CD1c-positive myeloid dendritic cell (primary cell): ENCODE measurements around the gene ESRP2.

Experiments used
- DNase-seq: peaks from one replicate; pipeline ENCODE4 v3.0.0-alpha.2; 2016; ENCODE audit errors: extremely low spot score

The ESRP2 gene

DNA sequence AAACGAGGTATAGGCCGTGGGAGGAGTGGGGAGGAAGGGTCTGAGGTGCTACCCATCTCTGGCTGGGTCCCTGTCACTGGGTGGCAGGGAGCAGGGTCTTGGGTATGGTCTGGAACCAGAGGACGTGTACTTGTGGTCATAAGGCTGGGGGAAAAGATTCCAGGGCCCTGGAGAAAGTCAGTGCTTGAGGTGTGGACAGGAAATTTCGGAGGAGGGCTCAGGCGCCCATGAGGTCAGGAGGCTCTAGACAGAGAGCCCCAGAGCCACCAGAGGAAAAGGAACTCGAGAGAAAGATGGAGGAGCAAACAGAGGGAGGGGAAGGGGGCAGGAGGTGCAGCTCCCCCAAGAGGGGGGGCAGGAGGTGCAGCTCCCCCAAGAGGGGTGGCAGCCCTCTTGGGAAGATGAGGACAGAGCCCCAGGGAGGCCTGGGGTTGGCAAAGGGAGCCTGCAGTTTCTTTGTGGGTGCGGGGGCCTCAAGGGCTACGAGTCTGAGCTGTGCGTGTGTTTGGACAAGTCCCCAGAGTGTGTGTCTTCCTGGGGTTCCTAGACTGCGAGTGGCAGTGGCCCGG lies 27.7 kb upstream of the ESRP2 start:
- DNase-seq = no peak

DNA sequence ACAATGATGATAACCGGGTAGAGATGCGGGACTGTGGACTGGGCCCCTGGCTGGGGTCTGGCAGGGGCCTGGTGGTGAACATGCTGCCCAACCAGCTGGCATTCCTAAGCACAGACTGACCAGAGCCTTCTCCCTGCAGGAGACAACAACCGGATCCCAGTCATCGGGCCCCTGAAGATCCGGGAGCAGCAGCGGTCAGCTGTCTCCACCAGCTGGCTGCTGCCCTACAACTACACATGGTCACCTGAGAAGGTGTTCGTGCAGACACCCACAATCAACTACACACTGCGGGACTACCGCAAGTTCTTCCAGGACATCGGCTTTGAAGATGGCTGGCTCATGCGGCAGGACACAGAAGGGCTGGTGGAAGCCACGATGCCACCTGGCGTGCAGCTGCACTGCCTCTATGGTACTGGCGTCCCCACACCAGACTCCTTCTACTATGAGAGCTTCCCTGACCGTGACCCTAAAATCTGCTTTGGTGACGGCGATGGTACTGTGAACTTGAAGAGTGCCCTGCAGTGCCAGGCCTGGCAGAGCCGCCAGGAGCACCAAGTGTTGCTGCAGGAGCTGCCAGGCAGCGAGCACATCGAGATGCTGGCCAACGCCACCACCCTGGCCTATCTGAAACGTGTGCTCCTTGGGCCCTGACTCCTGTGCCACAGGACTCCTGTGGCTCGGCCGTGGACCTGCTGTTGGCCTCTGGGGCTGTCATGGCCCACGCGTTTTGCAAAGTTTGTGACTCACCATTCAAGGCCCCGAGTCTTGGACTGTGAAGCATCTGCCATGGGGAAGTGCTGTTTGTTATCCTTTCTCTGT lies 23.3 kb upstream of the ESRP2 start:
- peak; percentile 57 for DNase-seq

DNA sequence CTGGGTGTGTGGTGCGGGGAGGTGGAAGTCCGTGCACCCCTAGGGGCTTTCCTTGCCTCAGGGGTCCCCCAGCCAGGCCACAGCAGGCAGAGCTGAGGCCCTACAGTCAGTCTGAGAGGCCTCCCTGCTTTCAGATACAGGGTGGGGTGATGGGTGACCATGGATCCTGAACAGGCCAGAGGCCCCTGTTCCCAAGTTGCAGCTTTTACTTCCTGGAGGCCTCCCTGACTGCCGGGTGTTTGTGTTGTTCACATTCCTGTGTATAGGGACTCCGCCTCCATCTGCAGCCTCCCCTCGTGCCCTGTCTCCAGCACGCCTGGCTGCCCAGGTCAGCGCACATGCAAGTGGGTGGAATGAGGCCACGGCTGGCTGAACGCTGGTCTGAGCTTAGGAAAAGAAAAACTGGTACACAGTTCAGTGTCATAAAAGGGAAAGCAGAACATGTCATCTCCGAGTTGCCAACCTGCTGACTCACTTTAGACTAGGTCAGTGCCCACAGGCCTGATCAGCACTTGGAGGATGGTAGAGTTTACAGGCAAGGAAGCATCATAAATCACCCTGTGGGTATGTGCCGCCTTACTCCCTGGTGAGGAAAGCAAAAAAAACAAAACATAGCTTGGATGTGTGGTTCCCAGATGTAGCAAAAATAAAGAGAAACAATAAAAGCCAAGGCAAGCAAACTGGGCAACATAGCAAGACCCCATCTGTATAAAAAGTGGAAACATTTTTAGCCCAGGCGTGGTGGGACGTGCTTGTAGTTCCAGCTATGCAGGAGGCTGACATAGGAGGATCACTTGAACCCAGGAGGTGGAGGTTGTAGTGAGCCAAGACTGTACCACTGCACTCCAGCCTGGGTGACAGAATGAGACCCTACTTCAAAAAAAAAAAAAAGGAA lies 22.2 kb upstream of the ESRP2 start:
- DNase-seq = peak; percentile 79

DNA sequence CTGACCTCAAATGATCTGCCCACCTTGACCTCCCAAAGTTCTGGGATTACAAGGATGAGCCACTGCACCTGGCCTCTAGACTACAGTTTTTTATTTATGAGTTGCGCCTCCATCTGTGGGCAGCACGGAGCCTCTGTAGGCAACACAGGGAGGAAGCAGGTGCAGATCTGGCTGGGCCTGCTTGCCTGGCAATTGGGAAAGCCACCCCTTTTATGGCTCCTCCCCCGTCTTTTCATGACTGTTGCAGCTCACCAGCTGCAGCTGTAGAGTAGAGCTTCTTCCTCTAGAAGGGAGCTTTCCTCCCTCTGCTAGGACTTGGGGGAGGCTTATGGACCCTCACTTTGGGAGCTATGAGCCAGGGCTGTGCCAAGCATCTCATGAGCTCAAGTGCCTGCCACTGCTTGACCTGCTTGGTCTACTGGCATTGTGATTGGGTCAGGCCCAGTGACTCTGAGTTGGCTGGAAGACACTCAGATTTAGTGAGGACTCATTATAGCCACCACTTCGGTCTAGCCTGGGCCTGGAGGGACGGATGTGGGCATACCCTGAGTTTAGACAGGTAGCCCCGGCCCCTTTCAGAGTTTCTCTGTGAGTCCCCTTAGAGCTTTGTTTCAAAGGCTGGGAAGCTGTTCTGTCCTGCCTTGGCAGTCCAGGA lies 21.5 kb upstream of the ESRP2 start:
- DNase-seq = peak; percentile 51

- no peak for DNase-seq
Observed at GRCh38 chr16:68255712-68256111, 19.8 kb upstream of the ESRP2 start.

DNA sequence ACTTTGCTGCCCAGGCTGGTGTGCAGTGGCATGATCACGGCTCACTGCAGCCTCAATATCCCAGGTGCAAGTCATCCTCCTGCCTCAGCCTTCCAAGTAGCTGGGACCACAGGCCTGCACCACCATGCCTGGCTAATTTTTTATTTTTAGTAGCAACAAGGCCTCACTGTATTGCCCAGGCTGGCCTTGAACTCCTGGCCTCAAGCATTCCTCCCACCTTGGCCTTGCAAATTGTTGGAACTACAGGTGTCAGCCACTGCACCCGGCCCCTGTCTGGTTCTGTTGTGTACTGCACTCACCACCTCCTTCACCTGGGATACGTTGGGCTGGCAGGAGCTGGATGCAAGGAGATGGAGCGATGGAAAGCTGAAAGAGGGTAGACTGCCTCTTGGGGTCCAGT lies 17.8 kb upstream of the ESRP2 start:
- DNase-seq = no peak

GRCh38 chr16:68252383-68252782 lies 16.5 kb upstream of the ESRP2 start:
- no peak for DNase-seq

DNA sequence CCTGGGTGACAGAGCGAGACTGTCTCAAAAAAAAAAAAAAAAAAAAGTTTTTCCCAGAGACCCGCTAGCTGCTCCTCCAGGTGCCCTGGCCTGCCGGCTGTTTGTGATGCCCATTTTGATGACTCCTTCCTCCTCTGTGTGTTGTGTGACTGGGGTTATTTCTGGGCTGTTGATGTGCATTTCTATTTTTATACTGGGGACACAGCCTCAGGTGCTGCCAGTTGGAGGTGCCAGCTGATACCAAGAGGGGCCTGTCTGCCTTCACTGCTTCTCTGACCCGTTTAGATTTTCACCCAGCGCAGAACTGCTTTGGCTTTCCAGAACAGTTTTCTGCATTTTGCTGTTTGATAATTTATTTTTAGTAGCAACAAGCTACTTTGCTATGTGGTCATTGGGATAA lies 15.9 kb upstream of the ESRP2 start:
- DNase-seq = no peak

- no peak for DNase-seq
Observed at GRCh38 chr16:68250951-68251350, 15.0 kb upstream of the ESRP2 start.

GRCh38 chr16:68249371-68249770 lies 13.4 kb upstream of the ESRP2 start:
- peak; percentile 32 for DNase-seq

GRCh38 chr16:68247932-68248331 lies 12.0 kb upstream of the ESRP2 start:
- no peak for DNase-seq

- DNase-seq = peak; percentile 78
Observed at GRCh38 chr16:68247400-68247799, 11.5 kb upstream of the ESRP2 start.

- DNase-seq = peak; percentile 49
Observed at GRCh38 chr16:68246666-68247065, 10.7 kb upstream of the ESRP2 start.

- no peak for DNase-seq
Observed at GRCh38 chr16:68246121-68246520, 10.2 kb upstream of the ESRP2 start.

DNA sequence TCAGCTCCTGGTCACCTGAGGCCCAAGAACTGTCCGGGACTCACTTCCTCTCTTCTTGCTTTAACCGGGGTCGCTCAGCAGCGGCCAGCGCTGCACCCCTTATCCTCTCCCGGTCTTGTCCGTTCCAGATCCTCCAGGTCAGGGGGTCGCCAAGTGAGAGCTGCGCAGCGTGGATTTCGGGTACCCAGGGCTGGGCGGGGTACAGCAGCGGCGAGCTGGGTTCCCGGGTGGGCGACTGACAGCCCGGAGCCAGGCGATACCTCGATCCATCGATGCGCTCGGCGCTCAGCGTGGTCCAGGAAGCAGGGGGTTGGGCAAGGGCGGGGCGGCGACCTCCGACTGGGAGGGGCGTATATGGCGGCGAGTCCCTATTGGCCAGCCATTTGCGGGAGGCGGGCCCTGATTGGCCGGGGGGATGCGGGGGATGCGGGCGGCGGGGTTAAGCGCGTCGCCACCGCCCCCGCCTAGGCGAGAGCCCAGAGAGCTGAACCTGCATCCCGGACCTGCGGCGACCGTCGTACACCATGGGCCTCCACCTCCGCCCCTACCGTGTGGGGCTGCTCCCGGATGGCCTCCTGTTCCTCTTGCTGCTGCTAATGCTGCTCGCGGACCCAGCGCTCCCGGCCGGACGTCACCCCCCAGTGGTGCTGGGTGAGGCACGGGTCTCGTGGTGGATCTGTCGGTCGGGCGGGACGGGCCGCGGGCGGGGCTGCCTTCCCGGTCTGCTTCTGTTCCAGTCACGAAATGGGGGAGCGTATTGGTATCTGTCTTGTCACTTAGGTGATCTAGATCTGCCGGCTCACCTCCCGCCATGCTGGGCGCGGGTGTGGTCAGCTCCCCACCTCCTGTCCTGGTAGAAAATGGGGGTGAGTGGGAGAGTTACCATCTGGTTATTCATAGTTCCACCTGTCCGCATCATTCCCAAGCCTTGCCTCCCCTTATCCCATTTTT lies 9.3 kb upstream of the ESRP2 start, which contains the start of gene PLA2G15:
PLA2G15 (plus strand) TSS at position 471 of the 951 bp plus-strand sequence; CDS start at position 525, 54 bp downstream.
- peak; percentile 95 for DNase-seq

DNA sequence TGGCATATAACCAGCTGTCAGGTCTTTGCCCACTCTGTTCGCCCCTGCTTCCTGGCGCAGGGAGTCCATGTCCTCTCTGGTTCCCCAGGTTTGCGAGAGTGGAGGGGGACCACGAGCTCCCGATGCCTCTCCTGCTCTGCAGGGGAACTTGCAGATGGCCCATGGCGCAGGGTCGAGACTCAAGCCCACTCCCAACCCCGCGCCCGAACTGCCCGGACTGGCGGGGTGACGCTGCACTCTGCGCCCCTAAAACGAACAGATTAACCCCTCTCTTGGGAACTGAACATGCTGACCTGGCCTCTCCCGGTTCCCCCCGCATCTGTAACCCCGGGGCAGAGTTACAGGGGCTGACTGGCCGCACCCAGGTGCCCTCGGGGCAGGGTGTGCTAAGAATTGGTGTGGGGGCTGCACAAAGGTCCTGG lies 8.6 kb upstream of the ESRP2 start:
- DNase-seq = no peak

- DNase-seq = no peak
Observed at GRCh38 chr16:68242926-68243858, 7.3 kb upstream of the ESRP2 start.

- no peak for DNase-seq
Observed at GRCh38 chr16:68242085-68242484, 6.2 kb upstream of the ESRP2 start.

DNA sequence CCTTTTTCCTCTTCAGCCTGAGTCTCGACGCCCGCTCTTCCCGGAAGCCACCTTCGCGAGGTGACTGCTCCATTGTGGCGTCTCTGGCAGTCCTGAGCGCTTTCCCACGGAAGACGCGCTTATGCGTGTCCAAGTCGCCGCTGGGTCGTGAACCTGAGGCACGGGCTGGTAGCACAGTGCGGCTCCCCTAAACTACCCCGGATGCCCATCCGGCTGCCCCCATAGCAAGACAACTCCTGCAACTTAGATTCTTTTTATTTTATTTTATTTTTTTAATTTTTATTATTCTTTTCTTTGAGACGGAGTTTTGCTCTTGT lies 2.1 kb upstream of the ESRP2 start:
- DNase-seq = no peak
